ENCODE measurements around the gene KDM7A.

The KDM7A gene

GRCh38 chr7:140084142-140084655 lies 92.6 kb downstream of the KDM7A start:
- Histone ChIP-seq H2AFZ (ENCODE audit: low read depth, low read length) (peak overlapping the region; percentile 20; the same call in 1 of the 2 replicates), H3K79me2 (ENCODE audit: insufficient read depth, low read length) (no peaks in the 10 kb centered on the region), H3K4me1 (ENCODE audit: insufficient read depth, low read length) (peaks cover 20% of the 10 kb centered on the region), H3K9me3 (ENCODE audit: insufficient read depth, low read length, severe bottlenecking) (no peaks in the 10 kb centered on the region), H3K9ac (ENCODE audit: low read depth, low read length) (no peak overlapping the region), H3K4me3 (ENCODE audit: low read depth in 1 of 2, low read length in 2 of 2) (no peak overlapping the region), H3K4me2 (ENCODE audit: insufficient read depth, low read length) (no peak overlapping the region; the same call in 1 of the 2 replicates), H4K20me1 (ENCODE audit: insufficient read depth, low read length) (no peaks in the 10 kb centered on the region), H3K36me3 (ENCODE audit: insufficient read depth, low read length) (no peaks in the 10 kb centered on the region), H3K27ac (ENCODE audit: low read length) (peak overlapping the region; percentile 63), H3K27me3 (ENCODE audit: insufficient read depth, low read length, poor library complexity) (no peaks in the 10 kb centered on the region)
- DNase-seq (peak; percentile 70), ATAC-seq (ENCODE audit: insufficient read depth, low read depth) (peak; percentile 97)
- TF ChIP-seq EZH2 (IDR thresholded peaks at IDR 0.05; ENCODE audit: borderline replicate concordance, low read depth, low read length, severe bottlenecking): no peak
- TF ChIP-seq CTCF (IDR thresholded peaks at IDR 0.05; ENCODE audit: borderline replicate concordance, extremely low read depth, low read length, poor library complexity, severe bottlenecking): no peak

DNA sequence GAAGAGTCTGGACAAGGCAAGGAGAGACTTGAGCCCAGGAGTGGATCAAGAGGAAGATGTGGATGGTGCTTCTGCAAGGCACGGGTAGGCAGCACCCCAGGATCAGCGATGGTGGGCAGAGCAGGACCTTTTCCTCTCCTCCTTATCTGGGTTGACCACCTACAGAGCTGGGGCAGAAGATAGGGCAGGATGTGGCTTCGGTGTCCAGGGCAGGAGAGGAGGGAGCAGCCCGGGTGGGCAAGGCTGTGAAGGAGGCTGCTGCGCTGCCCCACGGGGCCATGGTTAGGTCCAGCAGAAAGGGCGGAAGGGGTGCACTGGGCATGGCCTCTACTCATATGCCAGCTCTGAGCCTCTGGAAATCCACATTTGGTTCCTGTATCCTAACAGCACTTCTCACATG lies 94.0 kb downstream of the KDM7A start:
- no peaks in the 10 kb centered on the region for H3K79me2 ChIP-seq (ENCODE audit: insufficient read depth, low read length)
- H3K9ac ChIP-seq (ENCODE audit: low read depth, low read length): no peak overlapping the region
- TF ChIP-seq EZH2 (IDR thresholded peaks at IDR 0.05; ENCODE audit: borderline replicate concordance, low read depth, low read length, severe bottlenecking) (no peak), CTCF (IDR thresholded peaks at IDR 0.05; ENCODE audit: borderline replicate concordance, extremely low read depth, low read length, poor library complexity, severe bottlenecking) (no peak)
- H3K4me3 ChIP-seq (ENCODE audit: low read depth in 1 of 2, low read length in 2 of 2): no peak overlapping the region
- no peaks in the 10 kb centered on the region for H4K20me1 ChIP-seq (ENCODE audit: insufficient read depth, low read length)
- peaks cover 20% of the 10 kb centered on the region for H3K4me1 ChIP-seq (ENCODE audit: insufficient read depth, low read length)
- no peaks in the 10 kb centered on the region for H3K27me3 ChIP-seq (ENCODE audit: insufficient read depth, low read length, poor library complexity)
- DNase-seq: no peak
- no peak overlapping the region for H2AFZ ChIP-seq (ENCODE audit: low read depth, low read length)
- H3K4me2 ChIP-seq (ENCODE audit: insufficient read depth, low read length): no peak overlapping the region
- no peak overlapping the region for H3K27ac ChIP-seq (ENCODE audit: low read length)
- no peaks in the 10 kb centered on the region for H3K36me3 ChIP-seq (ENCODE audit: insufficient read depth, low read length)
- ATAC-seq (ENCODE audit: insufficient read depth, low read depth): no peak
- no peaks in the 10 kb centered on the region for H3K9me3 ChIP-seq (ENCODE audit: insufficient read depth, low read length, severe bottlenecking)

GRCh38 chr7:140081774-140082425 lies 94.9 kb downstream of the KDM7A start:
- Histone ChIP-seq H3K4me2 (ENCODE audit: insufficient read depth, low read length) (no peak overlapping the region), H3K27me3 (ENCODE audit: insufficient read depth, low read length, poor library complexity) (no peaks in the 10 kb centered on the region), H3K4me1 (ENCODE audit: insufficient read depth, low read length) (peaks cover 20% of the 10 kb centered on the region), H3K27ac (ENCODE audit: low read length) (no peak overlapping the region), H3K4me3 (ENCODE audit: low read depth in 1 of 2, low read length in 2 of 2) (no peak overlapping the region), H2AFZ (ENCODE audit: low read depth, low read length) (no peak overlapping the region), H3K9me3 (ENCODE audit: insufficient read depth, low read length, severe bottlenecking) (no peaks in the 10 kb centered on the region), H3K9ac (ENCODE audit: low read depth, low read length) (no peak overlapping the region), H4K20me1 (ENCODE audit: insufficient read depth, low read length) (no peaks in the 10 kb centered on the region), H3K36me3 (ENCODE audit: insufficient read depth, low read length) (no peaks in the 10 kb centered on the region), H3K79me2 (ENCODE audit: insufficient read depth, low read length) (no peaks in the 10 kb centered on the region)
- DNase-seq (no peak), ATAC-seq (ENCODE audit: insufficient read depth, low read depth) (no peak)
- TF ChIP-seq EZH2 (IDR thresholded peaks at IDR 0.05; ENCODE audit: borderline replicate concordance, low read depth, low read length, severe bottlenecking) (no peak), CTCF (IDR thresholded peaks at IDR 0.05; ENCODE audit: borderline replicate concordance, extremely low read depth, low read length, poor library complexity, severe bottlenecking) (no peak)

All from DND-41 (cell line).